GM19240 (cell line): Measurements from ENCODE around the gene LILRB1.
"Not testable (repeated sequence)": the region's sequence is repeated elsewhere in the genome, so short reads cannot be mapped to it uniquely, and the experiment has no call there.

Experiments
- DNase-seq: peaks from one replicate; pipeline ENCODE4 v3.0.0; 2011; ENCODE audit warnings: low spot score; ENCODE audit not compliant: insufficient read length

Gene LILRB1

DNA sequence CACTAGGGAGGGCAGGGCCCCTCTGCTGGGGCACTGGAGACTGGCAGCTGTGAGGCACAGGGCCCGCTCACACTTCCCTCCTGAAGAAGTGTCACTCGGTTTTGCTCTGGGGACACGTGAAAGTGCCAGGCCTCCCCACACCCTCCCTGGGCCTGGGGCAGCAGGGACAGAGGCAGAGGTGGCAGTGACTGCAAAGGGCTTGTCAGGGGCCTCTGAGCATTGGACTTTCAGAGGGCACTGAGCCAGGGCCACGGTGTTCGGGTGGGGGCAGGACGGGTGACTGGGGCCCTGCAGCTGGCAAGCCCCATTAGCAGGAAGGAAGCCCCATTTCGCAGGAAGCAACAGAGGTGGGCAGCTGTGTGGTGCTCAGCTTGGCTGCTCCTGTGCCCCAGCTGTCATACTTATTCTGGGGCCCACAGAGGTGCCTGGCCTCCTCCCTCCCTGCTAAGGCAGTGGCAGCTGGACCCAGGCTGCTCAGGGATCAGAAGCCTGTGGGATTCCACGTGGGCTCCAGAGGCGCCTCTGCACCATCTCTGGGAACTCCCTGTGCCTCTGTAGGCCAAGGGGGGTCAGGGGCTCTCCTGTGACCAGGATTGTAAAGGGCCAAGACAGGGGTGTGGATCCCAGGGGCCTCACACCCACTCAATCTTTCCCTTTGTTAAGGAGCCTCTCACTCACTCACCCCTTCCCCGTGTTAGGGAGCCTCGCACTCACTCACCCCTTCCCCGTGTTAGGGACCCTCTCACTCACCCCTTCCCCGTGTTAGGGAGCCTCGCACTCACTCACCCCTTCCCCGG is 5.2 kb upstream of the LILRB1 start:
- not testable (repeated sequence) for DNase-seq

DNA sequence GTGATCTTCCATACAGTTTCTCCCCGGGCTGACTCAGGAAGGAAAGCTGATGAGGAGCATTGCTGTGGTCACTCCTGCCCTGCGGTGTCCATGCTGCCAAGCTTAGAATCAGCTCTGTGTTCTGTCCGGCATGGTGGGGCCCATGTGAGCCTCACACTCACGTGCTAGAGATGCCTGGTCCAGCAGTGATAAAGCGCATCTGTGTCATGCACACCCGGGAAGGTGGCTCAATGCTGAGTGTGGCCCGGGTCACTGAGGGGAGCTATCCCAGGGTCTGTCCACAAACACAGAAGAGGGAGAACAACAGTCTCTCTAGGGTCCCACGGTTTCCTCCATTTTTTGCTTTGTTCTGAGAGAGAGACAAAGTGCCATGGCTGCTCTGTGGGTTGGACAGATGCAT is 3.5 kb upstream of the LILRB1 start:
- DNase-seq: no peak

DNA sequence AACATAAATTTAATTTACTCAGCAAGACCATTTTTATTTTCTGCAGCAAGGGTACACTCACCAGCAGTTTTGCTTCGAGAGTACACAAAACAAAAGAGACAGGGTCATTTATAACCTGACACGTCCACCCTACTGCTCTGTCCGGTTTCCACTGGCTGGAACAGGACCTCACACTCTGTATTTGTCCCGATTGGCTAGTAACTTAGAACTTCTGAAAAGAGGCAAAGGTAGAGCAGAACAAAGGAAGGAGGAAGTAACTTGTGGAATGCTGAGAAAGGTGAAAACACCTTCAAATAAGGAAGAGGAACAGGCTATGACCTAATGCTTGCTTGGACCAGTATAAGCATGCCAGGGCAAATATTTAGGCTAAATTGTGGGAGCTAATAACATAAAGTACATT is 2.4 kb upstream of the LILRB1 start:
- DNase-seq: not testable (repeated sequence)

DNA sequence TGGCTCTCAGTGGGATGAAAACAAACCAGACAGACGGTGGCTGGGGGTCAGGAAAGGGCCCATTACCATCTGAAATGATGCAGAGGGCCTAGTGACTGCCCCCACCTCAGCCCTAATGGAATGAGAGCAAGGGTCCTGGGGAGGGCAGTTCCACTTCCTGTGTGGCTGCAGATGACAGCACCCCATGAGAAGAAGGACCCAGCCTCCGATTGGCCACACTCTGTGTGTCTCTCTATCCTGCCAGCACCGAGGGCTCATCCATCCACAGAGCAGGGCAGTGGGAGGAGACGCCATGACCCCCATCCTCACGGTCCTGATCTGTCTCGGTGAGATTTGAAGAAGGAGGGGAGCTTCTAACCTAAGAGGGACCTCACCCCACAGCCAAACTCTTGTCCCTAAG is 498 bp downstream of the LILRB1 start:
- DNase-seq: no peak

DNA sequence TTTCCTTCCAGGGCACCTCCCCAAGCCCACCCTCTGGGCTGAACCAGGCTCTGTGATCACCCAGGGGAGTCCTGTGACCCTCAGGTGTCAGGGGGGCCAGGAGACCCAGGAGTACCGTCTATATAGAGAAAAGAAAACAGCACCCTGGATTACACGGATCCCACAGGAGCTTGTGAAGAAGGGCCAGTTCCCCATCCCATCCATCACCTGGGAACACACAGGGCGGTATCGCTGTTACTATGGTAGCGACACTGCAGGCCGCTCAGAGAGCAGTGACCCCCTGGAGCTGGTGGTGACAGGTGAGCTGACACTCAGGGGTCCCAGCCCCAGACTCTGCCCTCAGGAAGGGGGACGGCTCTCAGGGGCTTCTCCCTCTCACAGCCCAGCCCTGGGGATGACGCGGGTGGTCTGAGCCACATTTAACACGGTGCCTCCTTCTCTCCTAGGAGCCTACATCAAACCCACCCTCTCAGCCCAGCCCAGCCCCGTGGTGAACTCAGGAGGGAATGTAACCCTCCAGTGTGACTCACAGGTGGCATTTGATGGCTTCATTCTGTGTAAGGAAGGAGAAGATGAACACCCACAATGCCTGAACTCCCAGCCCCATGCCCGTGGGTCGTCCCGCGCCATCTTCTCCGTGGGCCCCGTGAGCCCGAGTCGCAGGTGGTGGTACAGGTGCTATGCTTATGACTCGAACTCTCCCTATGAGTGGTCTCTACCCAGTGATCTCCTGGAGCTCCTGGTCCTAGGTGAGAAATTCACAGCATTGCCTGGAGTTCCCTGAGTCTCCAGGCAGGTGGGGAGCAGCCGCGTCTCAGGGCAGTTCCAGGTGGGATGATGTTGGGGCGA is 1.4 kb downstream of the LILRB1 start:
- not testable (repeated sequence) for DNase-seq

DNA sequence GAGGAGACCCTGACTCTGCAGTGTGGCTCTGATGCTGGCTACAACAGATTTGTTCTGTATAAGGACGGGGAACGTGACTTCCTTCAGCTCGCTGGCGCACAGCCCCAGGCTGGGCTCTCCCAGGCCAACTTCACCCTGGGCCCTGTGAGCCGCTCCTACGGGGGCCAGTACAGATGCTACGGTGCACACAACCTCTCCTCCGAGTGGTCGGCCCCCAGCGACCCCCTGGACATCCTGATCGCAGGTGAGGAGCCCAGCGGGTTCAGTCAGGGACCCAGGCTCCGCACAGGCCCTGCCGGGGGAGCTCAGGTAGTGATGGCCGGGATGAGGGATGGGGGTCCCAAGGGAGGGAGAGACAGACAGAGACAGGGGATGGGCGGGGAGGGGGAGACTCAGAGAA is 2.2 kb downstream of the LILRB1 start:
- DNase-seq: not testable (repeated sequence)

DNA sequence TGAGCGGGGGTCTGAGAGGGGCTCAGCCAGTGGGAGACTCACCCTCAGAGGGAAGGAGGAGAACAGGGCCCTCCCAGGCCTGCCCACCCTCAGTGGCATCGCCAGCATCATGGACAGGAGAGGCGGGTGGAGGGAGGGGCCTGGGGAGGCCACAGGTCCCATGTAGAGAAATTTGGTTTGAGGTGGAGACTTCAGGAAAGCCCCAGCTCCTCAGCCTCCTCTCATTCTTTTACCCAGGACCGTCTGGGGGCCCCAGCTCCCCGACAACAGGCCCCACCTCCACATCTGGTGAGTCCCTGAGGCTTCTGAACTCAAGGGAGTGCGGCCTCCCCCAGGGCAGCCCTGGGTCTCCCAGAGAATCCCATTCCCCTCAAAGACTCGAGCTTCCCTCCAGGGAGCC is 3.1 kb downstream of the LILRB1 start:
- no peak for DNase-seq

DNA sequence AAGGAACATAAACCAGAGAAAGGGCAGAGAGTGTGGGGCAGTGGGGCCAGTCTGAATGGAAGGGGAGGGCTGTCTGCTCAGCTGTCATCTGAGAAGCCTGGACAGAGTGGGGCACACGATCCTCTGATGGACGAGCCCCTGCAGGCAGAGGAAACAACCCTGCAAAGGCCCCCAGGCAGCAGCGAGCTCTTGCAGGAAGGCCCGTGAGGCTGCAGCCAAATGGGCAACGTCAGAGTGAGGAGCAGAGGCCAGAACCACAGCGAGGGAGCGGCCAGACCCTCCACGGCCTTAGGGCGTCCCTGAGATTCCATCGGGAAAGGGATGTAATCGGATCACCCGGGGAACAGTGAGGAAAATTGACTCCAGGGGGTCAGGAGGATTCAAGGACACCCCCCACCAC is 5.8 kb downstream of the LILRB1 start:
- not testable (repeated sequence) for DNase-seq

DNA sequence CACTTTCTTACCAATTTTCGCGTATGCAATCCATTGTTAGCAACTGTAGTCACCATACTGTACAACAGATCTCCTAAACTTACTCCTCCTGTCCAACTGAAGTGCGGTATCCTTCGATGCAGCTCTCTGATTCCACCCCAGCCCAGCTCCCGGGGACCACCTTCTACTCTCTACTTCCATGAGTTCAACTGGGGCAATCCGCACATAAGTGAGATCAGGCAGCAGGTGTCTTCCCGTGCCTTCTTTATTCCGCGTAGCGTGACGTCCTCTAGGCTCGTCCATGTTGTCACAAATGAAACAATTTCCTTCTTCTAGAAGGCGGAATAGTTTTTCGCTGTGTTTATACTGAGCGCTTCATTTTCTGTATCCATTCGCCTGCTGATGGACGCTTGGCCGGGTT is 8.4 kb downstream of the LILRB1 start:
- no peak for DNase-seq

DNA sequence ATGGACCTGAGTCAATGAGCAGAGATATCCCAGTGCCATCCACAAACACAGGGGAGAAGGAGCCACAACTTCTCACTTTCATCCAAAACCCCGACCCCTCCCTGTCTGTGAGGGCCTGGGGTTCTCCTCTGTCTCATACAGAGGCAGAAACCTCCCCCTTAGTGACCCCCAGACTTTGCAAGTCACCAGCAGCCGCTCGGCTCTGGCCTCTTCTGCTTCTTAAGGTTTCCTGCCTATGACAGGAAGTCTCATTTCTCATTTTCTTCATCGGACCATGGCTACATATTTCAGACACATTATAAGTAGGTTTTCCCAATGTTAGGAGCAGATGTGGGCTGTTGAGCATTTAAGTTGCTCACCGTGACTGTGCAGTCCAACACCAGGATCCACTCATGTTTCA is 12.7 kb downstream of the LILRB1 start:
- DNase-seq: not testable (repeated sequence)

DNA sequence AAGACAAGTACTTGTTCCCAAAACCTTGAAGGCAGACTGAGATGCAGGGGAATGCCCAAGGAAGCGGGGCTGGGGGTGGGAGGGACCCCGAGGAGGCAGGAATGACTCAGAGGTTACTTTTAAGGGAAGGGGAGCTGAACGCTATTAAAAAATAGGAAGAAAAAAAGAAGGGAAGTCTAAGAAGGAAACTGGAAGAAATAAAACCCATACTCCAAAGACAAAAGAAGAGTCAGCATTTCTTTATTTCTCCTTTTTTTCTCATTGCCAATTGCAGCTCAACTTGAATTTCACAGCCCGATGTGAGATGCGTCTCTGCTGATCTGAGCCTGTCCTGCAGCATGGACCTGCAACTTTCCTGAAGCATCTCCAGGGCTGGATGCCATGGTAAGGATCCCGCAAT is 13.3 kb downstream of the LILRB1 start:
- DNase-seq: not testable (repeated sequence)

DNA sequence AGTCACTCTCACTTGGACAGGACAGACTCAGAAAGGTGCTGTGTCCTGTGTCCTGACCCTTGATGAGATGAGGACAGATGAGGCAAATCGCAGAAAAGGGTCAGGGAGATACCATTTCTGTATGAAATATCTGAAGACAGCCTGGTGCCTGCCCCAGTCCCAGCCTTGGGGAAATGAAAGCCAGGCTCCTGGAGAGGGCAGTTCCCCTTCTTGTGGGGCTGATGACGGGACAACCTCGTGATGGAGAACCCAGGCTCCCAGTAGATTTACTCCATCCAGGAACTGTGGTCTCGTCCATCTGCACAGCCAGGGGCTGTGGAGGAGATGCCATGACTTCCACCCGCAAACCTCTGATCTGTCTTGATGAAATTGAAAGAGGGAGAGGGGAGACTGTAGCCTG is 13.8 kb downstream of the LILRB1 start:
- no peak for DNase-seq

DNA sequence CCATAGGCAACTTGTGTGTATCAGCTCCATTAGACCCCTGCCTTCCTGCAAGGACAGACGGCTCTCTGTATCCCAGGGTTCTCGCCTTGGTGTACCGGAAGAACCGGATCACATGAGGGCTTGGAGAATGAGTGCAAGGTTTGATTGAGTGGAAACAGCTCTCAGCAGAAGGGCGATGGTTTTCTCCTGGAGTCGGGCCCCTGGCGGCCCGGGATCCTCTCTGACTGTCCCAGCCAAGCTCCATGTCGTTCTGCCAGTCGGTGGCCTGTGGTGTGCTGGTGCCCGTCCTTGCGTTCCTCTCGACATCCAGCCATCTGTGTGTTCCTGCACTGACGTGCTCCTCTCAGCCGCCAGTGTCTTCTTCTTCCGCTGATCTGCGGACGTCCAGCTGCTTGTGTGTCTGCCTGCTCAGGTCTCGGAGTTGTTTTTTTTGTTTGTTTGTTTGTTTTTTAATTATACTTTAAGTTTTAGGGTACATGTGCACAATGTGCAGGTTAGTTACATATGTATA is 16.1 kb downstream of the LILRB1 start:
- no peak for DNase-seq

DNA sequence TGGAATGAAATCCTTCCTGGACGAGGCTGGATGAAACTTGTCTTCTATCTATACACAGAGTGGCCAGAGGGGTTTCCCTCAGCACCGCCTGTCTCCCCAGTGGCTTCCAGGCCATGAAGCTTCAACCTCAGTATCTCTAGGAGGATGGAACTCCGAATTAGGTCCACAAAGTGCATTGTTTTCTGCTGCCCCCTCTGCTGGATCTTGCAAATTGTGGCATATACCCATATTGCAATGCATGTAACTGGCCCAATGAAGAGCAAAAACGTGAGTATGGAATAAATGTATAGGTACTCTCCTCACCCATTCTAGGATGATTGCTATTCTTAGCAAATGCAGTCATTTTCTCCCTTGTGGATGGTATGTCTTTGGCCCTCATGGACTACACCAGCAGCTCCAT is 17.8 kb downstream of the LILRB1 start:
- no peak for DNase-seq

DNA sequence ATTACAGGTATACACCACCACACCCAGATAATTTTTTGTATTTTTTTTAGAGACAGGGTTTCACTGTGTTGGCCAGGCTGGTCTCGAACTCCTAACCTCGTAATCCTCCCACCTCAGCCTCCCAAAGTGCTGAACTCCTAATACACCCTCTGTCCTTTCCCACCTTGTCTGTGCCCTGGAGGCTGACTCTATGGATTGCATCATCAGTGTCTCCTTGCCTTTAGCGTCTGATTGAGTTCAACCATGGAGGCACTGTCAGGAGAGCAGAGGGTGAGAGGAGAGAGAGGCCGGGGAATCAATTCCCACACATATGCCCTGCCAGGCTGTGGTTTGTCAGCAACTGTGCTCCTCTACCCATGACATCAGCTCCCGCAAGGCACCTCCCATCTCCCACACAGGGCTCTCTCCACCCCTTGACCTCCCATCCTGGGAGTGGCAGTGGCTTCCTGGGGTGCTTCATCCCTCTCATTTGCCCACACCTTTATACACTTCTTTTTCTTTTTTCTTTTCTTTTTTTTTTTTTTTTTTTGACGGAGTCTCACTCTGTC is 19.9 kb downstream of the LILRB1 start:
- no peak for DNase-seq

DNA sequence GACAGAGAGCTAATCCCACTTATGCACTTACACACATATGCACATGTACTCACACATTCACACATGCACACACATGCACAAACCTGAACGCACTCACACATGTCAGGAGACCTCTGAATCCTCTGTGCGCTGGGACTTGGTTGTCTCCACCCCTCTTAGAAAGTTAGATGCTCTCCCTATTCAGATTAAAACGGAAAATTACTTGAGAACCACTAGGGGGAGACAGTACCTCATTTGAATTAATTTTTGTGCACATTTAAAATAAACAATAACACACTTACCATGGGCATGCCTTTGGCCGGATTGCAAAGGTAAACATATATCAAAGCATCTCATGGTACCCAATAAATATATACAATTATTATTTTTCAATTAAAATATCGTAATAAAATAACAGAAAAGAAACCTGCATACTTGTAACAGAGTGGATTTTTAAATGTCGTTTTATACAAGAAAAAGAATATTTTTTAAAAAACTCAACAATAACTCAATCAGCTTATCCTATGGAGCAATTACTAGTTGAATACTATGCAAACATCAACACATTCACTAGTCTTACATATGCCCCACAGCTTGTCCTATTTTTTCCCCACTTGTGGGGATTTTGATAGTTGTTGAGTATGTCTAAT is 23.0 kb downstream of the LILRB1 start:
- DNase-seq: peak; percentile 33

DNA sequence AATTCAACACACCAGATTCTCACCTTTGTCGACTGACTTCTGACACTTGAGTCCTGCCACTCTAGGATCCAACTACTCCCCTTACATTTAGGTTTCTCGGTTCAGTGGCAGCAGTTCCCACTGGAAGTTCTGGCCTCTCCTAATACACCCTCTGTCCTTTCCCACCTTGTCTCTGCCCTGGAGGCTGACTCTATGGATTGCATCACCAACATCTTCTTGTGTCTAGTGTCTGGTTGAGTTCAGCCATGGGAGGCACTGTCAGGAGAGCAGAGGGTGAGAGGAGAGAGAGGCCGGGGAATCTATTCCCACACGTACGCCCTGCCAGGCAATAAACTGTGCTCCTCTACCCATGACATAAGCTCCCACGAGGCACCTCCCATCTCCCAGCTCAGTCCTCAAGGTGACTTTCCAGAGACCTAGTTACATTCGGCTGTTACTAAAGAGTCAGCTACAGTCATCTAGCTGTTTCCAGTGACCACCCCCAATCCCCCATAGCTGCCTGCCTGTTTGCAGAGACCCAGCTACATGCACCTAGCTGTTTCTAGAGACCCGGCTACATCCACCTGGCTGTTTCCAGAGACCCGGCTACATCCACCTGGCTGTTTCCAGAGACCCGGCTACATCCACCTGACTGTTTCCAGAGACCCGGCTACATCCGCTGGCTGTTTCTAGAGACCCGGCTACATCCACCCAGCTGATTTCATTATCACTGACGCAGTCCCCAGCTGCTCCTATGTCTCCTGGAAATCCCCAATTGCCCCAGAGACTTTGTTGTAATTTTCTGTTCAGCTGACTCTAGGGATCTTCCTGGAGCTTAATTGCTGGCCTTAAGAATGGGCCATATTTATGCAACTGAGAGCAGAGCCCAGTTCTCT is 24.4 kb downstream of the LILRB1 start:
- DNase-seq: no peak

DNA sequence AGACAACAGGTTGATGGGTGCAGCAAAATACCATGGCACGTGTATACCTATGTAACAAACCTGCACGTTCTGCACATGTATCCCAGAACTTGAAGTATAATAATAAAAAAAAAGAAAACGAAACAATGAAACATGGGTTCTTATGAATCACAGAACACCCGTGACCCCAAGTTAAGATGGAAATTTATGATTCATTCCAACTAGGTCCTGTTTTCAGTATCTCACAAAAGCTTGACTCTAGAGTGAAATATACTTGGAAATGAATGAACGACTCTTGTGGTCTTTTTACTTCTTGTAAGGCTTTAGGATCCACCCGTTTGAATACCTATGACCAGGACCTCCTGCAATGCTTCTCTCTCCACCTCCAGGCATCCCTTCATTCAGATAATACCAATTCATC is 29.0 kb downstream of the LILRB1 start:
- no peak for DNase-seq

DNA sequence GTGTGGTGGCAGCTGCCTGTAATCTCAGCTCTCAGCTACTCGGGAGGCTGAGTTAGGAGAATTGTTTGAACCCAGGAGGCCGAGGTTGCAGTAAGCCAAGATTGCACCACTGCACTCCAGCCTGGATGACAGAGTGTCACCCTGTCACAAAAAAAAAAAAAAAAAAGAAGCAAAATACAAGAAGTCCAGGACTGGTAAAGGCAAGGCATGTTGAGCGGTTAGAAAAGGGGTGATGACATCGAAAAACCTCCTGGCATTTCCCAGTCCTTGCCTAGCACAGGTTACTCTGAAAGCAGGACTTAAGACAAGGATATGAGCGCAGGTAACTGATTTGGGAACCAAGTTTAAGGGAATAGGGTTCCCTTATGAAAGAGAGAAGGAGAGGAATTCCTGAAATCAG is 30.0 kb downstream of the LILRB1 start:
- no peak for DNase-seq

DNA sequence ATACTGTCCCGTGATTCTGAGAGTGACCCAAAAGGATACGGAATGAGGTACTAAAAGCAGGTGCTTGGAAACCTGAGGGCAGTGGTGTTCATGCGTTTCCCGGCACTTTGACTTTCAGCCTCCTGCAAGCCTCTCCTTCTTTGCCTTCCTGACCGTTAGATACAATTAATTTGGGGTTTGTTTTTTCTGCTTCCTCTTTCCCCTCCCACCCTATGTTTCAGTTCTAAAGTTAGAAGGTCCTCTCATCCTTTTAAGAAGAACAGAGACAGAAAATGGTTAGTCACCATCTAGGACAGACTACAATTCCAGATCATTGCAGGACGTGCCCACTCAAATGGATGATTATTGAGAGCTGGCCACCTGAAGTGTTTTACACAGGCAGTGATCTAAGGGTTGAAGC is 30.7 kb downstream of the LILRB1 start:
- DNase-seq: no peak
